ENCODE data around the gene SAMD1. TPM values are rescaled to one million over a fixed set of nuclear protein-coding genes. Genes with fewer than 3 reads are reported as not detected.

Gene SAMD1
- total RNA-seq, 2 donors from 2014 or later, result 11.2 to 22.1 TPM

- WGBS, 2 donors, result 52 to 63% methylated on average over 2 of the region's 2 CpGs
- Histone ChIP-seq H3K9me3 (no peaks in the 10 kb centered on the region), H3K27me3 (no peaks in the 10 kb centered on the region), H3K36me3 (replicated peaks in 1 of 2; ENCODE audit: insufficient read depth in 1 of 2, low read depth in 2 of 2) (no peaks in the 10 kb centered on the region), H3K4me1 (peaks cover 18% of the 10 kb centered on the region), H3K27ac (no peak overlapping the region), H3K4me3 (no peak overlapping the region)
- ATAC-seq, result no peak
- TF ChIP-seq POLR2A (IDR thresholded peaks at IDR 0.05), result no peak
- TF ChIP-seq, protein P1, sequence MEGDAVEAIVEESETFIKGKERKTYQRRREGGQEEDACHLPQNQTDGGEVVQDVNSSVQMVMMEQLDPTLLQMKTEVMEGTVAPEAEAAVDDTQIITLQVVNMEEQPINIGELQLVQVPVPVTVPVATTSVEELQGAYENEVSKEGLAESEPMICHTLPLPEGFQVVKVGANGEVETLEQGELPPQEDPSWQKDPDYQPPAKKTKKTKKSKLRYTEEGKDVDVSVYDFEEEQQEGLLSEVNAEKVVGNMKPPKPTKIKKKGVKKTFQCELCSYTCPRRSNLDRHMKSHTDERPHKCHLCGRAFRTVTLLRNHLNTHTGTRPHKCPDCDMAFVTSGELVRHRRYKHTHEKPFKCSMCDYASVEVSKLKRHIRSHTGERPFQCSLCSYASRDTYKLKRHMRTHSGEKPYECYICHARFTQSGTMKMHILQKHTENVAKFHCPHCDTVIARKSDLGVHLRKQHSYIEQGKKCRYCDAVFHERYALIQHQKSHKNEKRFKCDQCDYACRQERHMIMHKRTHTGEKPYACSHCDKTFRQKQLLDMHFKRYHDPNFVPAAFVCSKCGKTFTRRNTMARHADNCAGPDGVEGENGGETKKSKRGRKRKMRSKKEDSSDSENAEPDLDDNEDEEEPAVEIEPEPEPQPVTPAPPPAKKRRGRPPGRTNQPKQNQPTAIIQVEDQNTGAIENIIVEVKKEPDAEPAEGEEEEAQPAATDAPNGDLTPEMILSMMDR (IDR thresholded peaks at IDR 0.05), result no peak
- no peak for DNase-seq
- intact Hi-C loops (cut with DNase I), result no loop called here
Observed at GRCh38 chr19:14066134-14066533, 24.4 kb downstream of the SAMD1 start.

DNA sequence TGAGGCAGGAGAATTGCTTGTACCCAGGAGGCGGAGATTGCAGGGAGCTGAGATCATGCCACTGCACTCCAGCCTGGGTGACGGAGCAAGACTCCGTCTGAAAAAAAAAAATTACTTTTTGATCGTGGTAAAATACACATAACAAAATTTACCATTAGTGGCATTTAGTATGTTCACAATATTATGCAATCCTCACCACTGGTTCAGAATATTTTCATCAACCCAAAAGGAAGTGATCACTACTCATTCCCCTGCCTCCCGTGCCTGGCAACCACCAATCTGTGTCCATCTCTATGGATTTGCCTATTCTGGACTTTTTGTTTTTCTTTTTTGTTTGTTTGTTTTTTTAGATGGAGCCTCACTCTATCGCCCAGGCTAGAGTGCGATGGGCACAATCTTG lies 27.4 kb downstream of the SAMD1 start:
- Histone ChIP-seq H3K9me3 (no peaks in the 10 kb centered on the region), H3K4me3 (no peak overlapping the region), H3K27me3 (no peaks in the 10 kb centered on the region), H3K27ac (peak overlapping the region in 1 of 4 donors; percentile 95), H3K4me1 (peaks cover 43% of the 10 kb centered on the region), H3K36me3 (replicated peaks in 1 of 2; ENCODE audit: insufficient read depth in 1 of 2, low read depth in 2 of 2) (no peaks in the 10 kb centered on the region)
- WGBS, 2 donors, result 65 to 67% methylated on average over 7 of the region's 7 CpGs
- DNase-seq (no peak), ATAC-seq (no peak)
- intact Hi-C loops (cut with DNase I), result no loop called here
- TF ChIP-seq, protein P1 (IDR thresholded peaks at IDR 0.05), result no peak
- no peak for TF ChIP-seq POLR2A (IDR thresholded peaks at IDR 0.05)

DNA sequence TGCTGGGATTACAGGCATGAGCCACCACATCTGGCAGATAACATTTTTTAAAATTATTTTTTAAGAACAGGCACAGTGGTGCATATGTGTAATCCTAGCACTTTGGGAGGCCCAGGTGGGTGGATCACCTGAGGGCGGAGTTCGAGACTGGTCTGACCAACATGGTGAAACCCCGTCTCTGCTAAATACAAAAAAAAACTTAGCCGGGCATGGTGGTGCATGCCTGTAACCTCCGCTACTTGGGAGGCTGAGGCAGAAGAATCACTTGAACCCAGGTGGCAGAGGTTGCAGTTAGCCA lies 28.0 kb downstream of the SAMD1 start:
- no peak for TF ChIP-seq POLR2A (IDR thresholded peaks at IDR 0.05)
- TF ChIP-seq, protein P1 (IDR thresholded peaks at IDR 0.05), result no peak
- Histone ChIP-seq H3K4me3 (no peak overlapping the region), H3K9me3 (no peaks in the 10 kb centered on the region), H3K36me3 (replicated peaks in 1 of 2; ENCODE audit: insufficient read depth in 1 of 2, low read depth in 2 of 2) (no peaks in the 10 kb centered on the region), H3K27me3 (no peaks in the 10 kb centered on the region), H3K27ac (peak overlapping the region; percentile 75 to 96 (median 94)), H3K4me1 (peaks cover 48% of the 10 kb centered on the region)
- intact Hi-C loops (cut with DNase I), result no loop called here
- WGBS, 2 donors, result 57 to 75% methylated on average over 4 to 5 of the region's 5 CpGs
- ATAC-seq (no peak), DNase-seq (no peak)

DNA sequence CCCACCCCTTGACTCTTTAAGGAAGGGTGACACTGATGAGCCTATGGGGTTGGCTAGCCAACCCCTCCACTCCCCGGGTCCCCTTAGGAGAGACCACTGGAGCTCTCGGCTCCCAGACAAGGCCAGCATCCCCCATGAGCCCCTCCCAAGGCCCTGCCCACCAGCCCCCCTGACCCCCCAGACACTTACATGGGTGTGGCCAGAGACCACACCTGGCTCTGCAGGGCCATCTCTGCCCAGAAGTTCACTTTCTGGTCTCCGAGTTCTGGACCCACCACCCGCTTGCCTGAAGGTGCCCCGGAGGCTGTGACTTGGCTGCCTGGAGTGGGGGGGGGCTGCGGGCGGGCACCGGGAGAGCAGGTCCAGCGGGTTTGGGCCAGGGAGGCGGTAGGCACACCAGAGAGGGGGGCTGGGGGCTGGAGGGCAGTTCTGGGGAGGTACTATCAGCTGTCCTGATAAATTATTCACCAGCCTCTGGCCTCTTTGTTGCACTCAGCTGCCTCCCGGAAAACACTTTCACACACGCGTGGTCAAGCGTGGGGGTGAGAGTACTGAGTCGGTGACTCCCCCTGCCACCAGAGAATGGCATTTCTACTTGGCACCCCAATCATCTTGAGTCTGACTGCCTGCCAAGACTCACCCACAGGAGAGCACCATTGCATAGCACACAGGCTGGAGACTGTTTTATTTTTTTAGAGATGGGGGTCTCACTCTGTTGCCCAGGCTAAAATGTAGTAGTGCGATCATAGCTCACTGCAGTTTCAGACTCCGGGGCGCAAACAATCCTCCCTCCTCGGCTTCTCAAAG lies 28.6 kb downstream of the SAMD1 start, which contains the start of gene PALM3:
PALM3 (minus strand) TSS at position 326 of the 807 bp plus-strand sequence; CDS start at position 230, 96 bp downstream.
- intact Hi-C loops (cut with DNase I), result no loop called here
- DNase-seq, result peak; percentile 83 to 96 (median 94)
- Histone ChIP-seq H3K4me3 (peak within 1 kb of the TSS in 1 of 2 donors; percentile 47), H3K27me3 (no peaks in the 10 kb centered on the region), H3K4me1 (peaks cover 48% of the 10 kb centered on the region), H3K36me3 (replicated peaks in 1 of 2; ENCODE audit: insufficient read depth in 1 of 2, low read depth in 2 of 2) (no peaks in the 10 kb centered on the region), H3K9me3 (no peaks in the 10 kb centered on the region), H3K27ac (peak within 1 kb of the TSS; percentile 75 to 96 (median 94))
- peak; percentile 28 to 71 (median 68) for TF ChIP-seq POLR2A (IDR thresholded peaks at IDR 0.05)
- TF ChIP-seq, protein P1 (IDR thresholded peaks at IDR 0.05), result peak in 3 of 7 experiments; percentile 11 to 30 (median 25)
- WGBS, 2 donors, result 3 to 23% methylated on average over 8 to 19 of the region's 19 CpGs
- peak; percentile 97 for ATAC-seq

All from body of pancreas (tissue), 4 donors.